ENCODE measurements around the gene OR10J5.
"Not testable (repeated sequence)": the region's sequence is repeated elsewhere in the genome, so short reads cannot be mapped to it uniquely, and the experiment has no call there.

OR10J5 gene

GRCh38 chr1:159501082-159501481, 34.7 kb downstream of the OR10J5 start:
- Histone ChIP-seq H3K36me3 (ENCODE audit: insufficient read depth, low read length) (no peaks in the 10 kb centered on the region), H3K9ac (ENCODE audit: insufficient read length) (no peak overlapping the region), H3K4me3 (no peak overlapping the region), H3K9me3 (ENCODE audit: low read depth, low read length) (no peaks in the 10 kb centered on the region), H3K27ac (no peak overlapping the region)
- TF ChIP-seq FOXP2 (optimal IDR thresholded peaks at IDR 0.05; ENCODE audit: control extremely low read depth, extremely low read length, insufficient read depth): no peak
- no peak for TF ChIP-seq POLR2AphosphoS5 (IDR thresholded peaks at IDR 0.05; ENCODE audit: borderline replicate concordance, low read depth, low read length)
- no peak for TF ChIP-seq EZH2 (IDR thresholded peaks at IDR 0.05)
- DNase-seq (ENCODE audit: low read depth, low spot score): no peak

- H3K9me3 ChIP-seq (ENCODE audit: low read depth, low read length); DNase-seq (ENCODE audit: low read depth, low spot score); H3K9ac ChIP-seq (ENCODE audit: insufficient read length); H3K4me3 ChIP-seq; H3K36me3 ChIP-seq (ENCODE audit: insufficient read depth, low read length); H3K27ac ChIP-seq: not testable (repeated sequence)
These were observed 41.1 kb downstream of the OR10J5 start for GRCh38 chr1:159494513-159495210.

- H3K9me3 ChIP-seq (ENCODE audit: low read depth, low read length): no peaks in the 10 kb centered on the region
- no peak overlapping the region for H3K4me3 ChIP-seq
- TF ChIP-seq FOXP2 (optimal IDR thresholded peaks at IDR 0.05; ENCODE audit: control extremely low read depth, extremely low read length, insufficient read depth) (no peak), EZH2 (IDR thresholded peaks at IDR 0.05) (no peak)
- no peak for DNase-seq (ENCODE audit: low read depth, low spot score)
- H3K27ac ChIP-seq: no peak overlapping the region
- no peak overlapping the region for H3K9ac ChIP-seq (ENCODE audit: insufficient read length)
- no peaks in the 10 kb centered on the region for H3K36me3 ChIP-seq (ENCODE audit: insufficient read depth, low read length)
These were observed 42.5 kb downstream of the OR10J5 start for GRCh38 chr1:159493354-159493753.

DNA sequence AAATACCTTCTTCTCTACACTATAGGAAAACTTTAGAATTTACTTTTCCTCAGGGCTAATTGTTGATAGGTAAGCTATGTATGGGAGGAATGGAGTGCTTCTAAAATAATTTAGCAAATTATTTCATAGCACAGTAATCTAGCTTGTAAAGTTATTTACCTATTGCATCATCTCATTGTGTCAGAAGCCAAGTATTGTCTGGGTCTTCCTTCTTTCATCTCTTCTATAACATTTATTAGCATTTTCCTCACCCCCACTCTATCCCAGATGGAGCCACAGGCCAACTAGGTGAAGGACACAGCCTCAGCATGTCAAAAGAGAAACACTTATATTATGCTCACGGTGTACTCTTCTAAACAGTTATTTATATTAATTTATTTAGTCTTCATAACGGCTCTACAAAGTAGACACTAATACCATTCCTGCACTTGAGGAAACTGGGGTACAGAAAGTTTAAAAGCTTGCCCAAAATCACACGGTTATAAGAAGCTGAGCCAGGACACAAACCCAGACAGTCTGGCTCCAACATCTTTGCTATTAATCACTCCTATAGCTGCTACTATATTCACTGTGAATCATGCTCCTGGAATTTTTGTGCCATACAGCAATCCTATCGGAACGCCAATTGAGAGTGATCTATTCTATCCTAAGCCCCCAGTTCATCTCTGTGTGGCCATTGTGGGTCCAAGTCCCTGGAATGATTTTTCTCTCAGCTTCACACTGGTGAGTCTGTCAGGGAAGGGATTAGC, 43.1 kb downstream of the OR10J5 start:
- Histone ChIP-seq H3K36me3 (ENCODE audit: insufficient read depth, low read length) (no peaks in the 10 kb centered on the region), H3K4me3 (no peak overlapping the region), H3K27ac (no peak overlapping the region), H3K9me3 (ENCODE audit: low read depth, low read length) (no peaks in the 10 kb centered on the region), H3K9ac (ENCODE audit: insufficient read length) (no peak overlapping the region)
- no peak for DNase-seq (ENCODE audit: low read depth, low spot score)
- TF ChIP-seq EZH2 (IDR thresholded peaks at IDR 0.05) (no peak), FOXP2 (optimal IDR thresholded peaks at IDR 0.05; ENCODE audit: control extremely low read depth, extremely low read length, insufficient read depth) (no peak), POLR2AphosphoS5 (IDR thresholded peaks at IDR 0.05; ENCODE audit: borderline replicate concordance, low read depth, low read length) (no peak)
